Raji (cell line): ENCODE data around the gene ATP13A5.

Experiments used
- POLR2A ChIP-seq: IDR thresholded peaks from 2 replicates; pipeline ENCODE4 v1.6.1; 2011; ENCODE audit warnings: low read depth, low read length, control low read depth; ENCODE audit not compliant: insufficient read depth

ATP13A5 gene

GRCh38 chr3:193313061-193313958, 65.2 kb downstream of the ATP13A5 start:
- TF ChIP-seq POLR2A, result no peak

- TF ChIP-seq POLR2A, result no peak
Measured at GRCh38 chr3:193310914-193311723, 67.4 kb downstream of the ATP13A5 start.

- TF ChIP-seq POLR2A, result no peak
Measured at GRCh38 chr3:193305356-193305755, 73.2 kb downstream of the ATP13A5 start.

GRCh38 chr3:193301433-193301832, 77.1 kb downstream of the ATP13A5 start:
- TF ChIP-seq POLR2A, result no peak

- no peak for TF ChIP-seq POLR2A
Measured at GRCh38 chr3:193297421-193297820, 81.1 kb downstream of the ATP13A5 start.

GRCh38 chr3:193295985-193296384, 82.6 kb downstream of the ATP13A5 start:
- no peak for TF ChIP-seq POLR2A

- no peak for TF ChIP-seq POLR2A
Measured at GRCh38 chr3:193292386-193292785, 86.2 kb downstream of the ATP13A5 start.

- no peak for TF ChIP-seq POLR2A
Measured at GRCh38 chr3:193271101-193271840, 107.3 kb downstream of the ATP13A5 start.

GRCh38 chr3:193270451-193270850, 108.1 kb downstream of the ATP13A5 start:
- TF ChIP-seq POLR2A, result no peak

GRCh38 chr3:193269343-193270028, 109.1 kb downstream of the ATP13A5 start:
- no peak for TF ChIP-seq POLR2A

- TF ChIP-seq POLR2A, result no peak
Measured at GRCh38 chr3:193262707-193263106, 115.8 kb downstream of the ATP13A5 start.

- no peak for TF ChIP-seq POLR2A
Measured at GRCh38 chr3:193261970-193262369, 116.6 kb downstream of the ATP13A5 start.

GRCh38 chr3:193253986-193254660, 124.4 kb downstream of the ATP13A5 start:
- no peak for TF ChIP-seq POLR2A

GRCh38 chr3:193250492-193250891, 128.1 kb downstream of the ATP13A5 start:
- TF ChIP-seq POLR2A, result no peak

GRCh38 chr3:193248848-193249468, 129.6 kb downstream of the ATP13A5 start:
- TF ChIP-seq POLR2A, result no peak
